Activated CD4-positive, alpha-beta T cell treated with anti-CD3 and anti-CD28 coated beads, Interleukin-2, amount 10 ng/mL, durations not matched to agents 7 days and 5 days (primary cell): ENCODE measurements around the gene DDR1. TPM values are rescaled to one million over a fixed set of nuclear protein-coding genes. Genes with fewer than 3 reads are reported as not detected.
"Not testable (repeated sequence)": the region's sequence is repeated elsewhere in the genome, so short reads cannot be mapped to it uniquely, and the experiment has no call there.

Experiments used
- CTCF ChIA-PET: fragments of 350-600 bp; sonication (Branson Sonifier 250); formaldehyde crosslinking; loops from one replicate; lab custom pipeline; 2021; ENCODE audit warnings: antibody characterized with exemption; lab: Charles Lee
- POLR2A ChIA-PET: fragments of 350-600 bp; sonication (Branson Sonifier 250); formaldehyde crosslinking; loops from one replicate; lab custom pipeline; 2021; ENCODE audit warnings: antibody characterized with exemption; lab: Charles Lee
- DNase-seq: peaks from one replicate; pipeline ENCODE4 v3.0.0-alpha.2; 2020
- H3K27ac Mint-ChIP-seq: one replicate; pipeline ENCODE4 v1.8.0; 2021; ENCODE audit warnings: mild to moderate bottlenecking, moderate library complexity, mixed read lengths
- H3K27me3 Mint-ChIP-seq: one replicate; pipeline ENCODE4 v1.8.0; 2021; ENCODE audit warnings: mixed read lengths
- H3K36me3 Mint-ChIP-seq: one replicate; pipeline ENCODE4 v1.8.0; 2021; ENCODE audit warnings: low read depth, mixed read lengths
- H3K4me1 Mint-ChIP-seq: one replicate; pipeline ENCODE4 v1.8.0; 2021; ENCODE audit warnings: mixed read lengths
- H3K4me3 Mint-ChIP-seq: one replicate; pipeline ENCODE4 v1.8.0; 2021; ENCODE audit warnings: mild to moderate bottlenecking, moderate library complexity, mixed read lengths
- H3K9me3 Mint-ChIP-seq: one replicate; pipeline ENCODE4 v1.8.0; 2021; ENCODE audit warnings: mixed read lengths
- total RNA-seq, 2 experiments: library from RNA; stranded (reverse); gene quantifications; one replicate each; pipeline ENCODE4 v1.2.3, GENCODE V29; 2021

DDR1 gene
- total RNA-seq, 2 experiments from 2014 or later, result 4.5 to 5.6 TPM

- POLR2A ChIA-PET, result no interaction called here
- DNase-seq, result peak; percentile 97
- Mint-ChIP-seq H3K4me3 (peak within 1 kb of the TSS; percentile 98), H3K36me3 (peaks cover 16% of the 10 kb centered on the region), H3K4me1 (peaks cover 25% of the 10 kb centered on the region), H3K27ac (peak within 1 kb of the TSS; percentile 82), H3K9me3 (no peaks in the 10 kb centered on the region), H3K27me3 (no peaks in the 10 kb centered on the region)
- CTCF ChIA-PET, result interaction anchor here (0.6 to 2.0 kb wide), 6 partner anchors 86 to 179 kb away, joined by 3 to 7 read pairs (median 4); no protein-coding TSS in a partner anchor
Measured at GRCh38 chr6:30907758-30908591, 23.7 kb downstream of the DDR1 start, which contains the start of gene GTF2H4. Gene GTF2H4, plus strand, starts transcription at chr6:30908207.

GRCh38 chr6:30908700-30909099 lies 24.4 kb downstream of the DDR1 start:
- DNase-seq, result no peak
- ChIA-PET POLR2A (no interaction called here), CTCF (interaction anchor here (1.3 to 2.0 kb wide), 3 partner anchors 79 to 178 kb away, joined by 5 to 6 read pairs (median 5); no protein-coding TSS in a partner anchor)
- Mint-ChIP-seq H3K36me3 (peaks cover 20% of the 10 kb centered on the region), H3K4me3 (peak overlapping the region; percentile 98), H3K27me3 (no peaks in the 10 kb centered on the region), H3K27ac (no peak overlapping the region), H3K4me1 (peaks cover 31% of the 10 kb centered on the region), H3K9me3 (no peaks in the 10 kb centered on the region)

- Mint-ChIP-seq H3K36me3 (peaks cover 20% of the 10 kb centered on the region), H3K4me1 (peaks cover 45% of the 10 kb centered on the region)
- H3K27ac Mint-ChIP-seq, POLR2A ChIA-PET, H3K27me3 Mint-ChIP-seq, H3K4me3 Mint-ChIP-seq, DNase-seq, H3K9me3 Mint-ChIP-seq: not testable (repeated sequence)
- CTCF ChIA-PET, result interaction anchor here (0.9 to 1.2 kb wide), 3 partner anchors 8 to 165 kb away, joined by 3 to 4 read pairs (median 3); no protein-coding TSS in a partner anchor
Measured at GRCh38 chr6:30910473-30910872, 26.2 kb downstream of the DDR1 start.

- CTCF ChIA-PET, result interaction anchor here (0.6 to 2.8 kb wide), 13 partner anchors 13 to 1311 kb away, joined by 3 to 19 read pairs (median 4); partner anchors contain the start of gene NOTCH4
- H3K4me1 Mint-ChIP-seq, result peaks cover 49% of the 10 kb centered on the region
- H3K4me3 Mint-ChIP-seq, result peak overlapping the region; percentile 83
- no peaks in the 10 kb centered on the region for H3K27me3 Mint-ChIP-seq
- no peak for DNase-seq
- peak overlapping the region; percentile 10 for H3K27ac Mint-ChIP-seq
- POLR2A ChIA-PET, result no interaction called here
- H3K9me3 Mint-ChIP-seq, result no peaks in the 10 kb centered on the region
- peaks cover 31% of the 10 kb centered on the region for H3K36me3 Mint-ChIP-seq
Measured at GRCh38 chr6:30912746-30913520, 28.6 kb downstream of the DDR1 start.

GRCh38 chr6:30913721-30914075 lies 29.4 kb downstream of the DDR1 start:
- Mint-ChIP-seq H3K4me1 (peaks cover 41% of the 10 kb centered on the region), H3K9me3 (no peaks in the 10 kb centered on the region), H3K27me3 (no peaks in the 10 kb centered on the region), H3K36me3 (peaks cover 31% of the 10 kb centered on the region), H3K4me3 (peak overlapping the region; percentile 83), H3K27ac (peak overlapping the region; percentile 67)
- DNase-seq, result no peak
- ChIA-PET CTCF (interaction anchor here (0.7 to 2.8 kb wide), 14 partner anchors 9 to 1310 kb away, joined by 3 to 19 read pairs (median 4); partner anchors contain the start of gene NOTCH4), POLR2A (no interaction called here)

- Mint-ChIP-seq H3K9me3 (no peaks in the 10 kb centered on the region), H3K27me3 (no peaks in the 10 kb centered on the region), H3K4me3 (peak within 1 kb of the TSS; percentile 83), H3K4me1 (peaks cover 35% of the 10 kb centered on the region), H3K36me3 (peaks cover 31% of the 10 kb centered on the region), H3K27ac (peak within 1 kb of the TSS; percentile 90)
- ChIA-PET POLR2A (no interaction called here), CTCF (interaction anchor here (0.7 to 2.8 kb wide), 15 partner anchors 9 to 386 kb away, joined by 3 to 19 read pairs (median 4); no protein-coding TSS in a partner anchor)
- peak; percentile 83 for DNase-seq
Measured at GRCh38 chr6:30914076-30914853, 29.9 kb downstream of the DDR1 start, which contains the start of gene VARS2. Gene VARS2, plus strand, starts transcription at chr6:30914238. Its CDS starts 599 bp downstream, at chr6:30914837.

- H3K27ac Mint-ChIP-seq, result peak overlapping the region; percentile 90
- ChIA-PET POLR2A (no interaction called here), CTCF (interaction anchor here (0.7 to 2.8 kb wide), 18 partner anchors 8 to 243 kb away, joined by 3 to 19 read pairs (median 4); partner anchors contain the start of gene CCHCR1)
- H3K27me3 Mint-ChIP-seq, result no peaks in the 10 kb centered on the region
- DNase-seq, result no peak
- peaks cover 34% of the 10 kb centered on the region for H3K4me1 Mint-ChIP-seq
- peak overlapping the region; percentile 83 for H3K4me3 Mint-ChIP-seq
- H3K36me3 Mint-ChIP-seq, result peaks cover 34% of the 10 kb centered on the region
- no peaks in the 10 kb centered on the region for H3K9me3 Mint-ChIP-seq
Measured at GRCh38 chr6:30914854-30915590, 30.7 kb downstream of the DDR1 start.

GRCh38 chr6:30915591-30915946 lies 31.2 kb downstream of the DDR1 start:
- CTCF ChIA-PET, result interaction anchor here (0.7 to 2.8 kb wide), 19 partner anchors 8 to 242 kb away, joined by 3 to 19 read pairs (median 4); partner anchors contain the start of genes CCHCR1 and IER3
- peak; percentile 42 for DNase-seq
- Mint-ChIP-seq H3K9me3 (no peaks in the 10 kb centered on the region), H3K4me1 (peaks cover 34% of the 10 kb centered on the region), H3K4me3 (peak overlapping the region; percentile 83), H3K27me3 (no peaks in the 10 kb centered on the region), H3K27ac (peak overlapping the region; percentile 47), H3K36me3 (peaks cover 35% of the 10 kb centered on the region)
- POLR2A ChIA-PET, result no interaction called here

- no peak overlapping the region for H3K27ac Mint-ChIP-seq
- no peaks in the 10 kb centered on the region for H3K9me3 Mint-ChIP-seq
- H3K27me3 Mint-ChIP-seq, result no peaks in the 10 kb centered on the region
- CTCF ChIA-PET, result interaction anchor here (1.0 to 2.9 kb wide), 3 partner anchors 126 to 170 kb away, joined by 3 to 12 read pairs (median 5); no protein-coding TSS in a partner anchor
- POLR2A ChIA-PET, result no interaction called here
- peaks cover 34% of the 10 kb centered on the region for H3K4me1 Mint-ChIP-seq
- peaks cover 31% of the 10 kb centered on the region for H3K36me3 Mint-ChIP-seq
- no peak for DNase-seq
- no peak overlapping the region for H3K4me3 Mint-ChIP-seq
Measured at GRCh38 chr6:30917041-30917440, 32.7 kb downstream of the DDR1 start.

GRCh38 chr6:30917487-30917886 lies 33.2 kb downstream of the DDR1 start:
- no peak for DNase-seq
- Mint-ChIP-seq H3K27ac (no peak overlapping the region), H3K4me1 (peaks cover 32% of the 10 kb centered on the region), H3K9me3 (no peaks in the 10 kb centered on the region), H3K36me3 (peaks cover 33% of the 10 kb centered on the region), H3K27me3 (no peaks in the 10 kb centered on the region), H3K4me3 (no peak overlapping the region)
- ChIA-PET CTCF (interaction anchor here (1.0 to 2.9 kb wide), 2 partner anchors 162 to 170 kb away, joined by 3 to 12 read pairs; no protein-coding TSS in a partner anchor), POLR2A (no interaction called here)

GRCh38 chr6:30918670-30919069 lies 34.4 kb downstream of the DDR1 start:
- Mint-ChIP-seq H3K9me3 (no peaks in the 10 kb centered on the region), H3K4me3 (no peak overlapping the region), H3K27me3 (no peaks in the 10 kb centered on the region), H3K27ac (no peak overlapping the region), H3K36me3 (peaks cover 31% of the 10 kb centered on the region), H3K4me1 (peaks cover 25% of the 10 kb centered on the region)
- POLR2A ChIA-PET, result no interaction called here
- CTCF ChIA-PET, result interaction anchor here (0.7 to 2.9 kb wide), 4 partner anchors 9 to 169 kb away, joined by 3 to 12 read pairs (median 4); partner anchors contain the start of gene SFTA2
- DNase-seq, result no peak
